GM18858 (cell line): ENCODE measurements around the gene HYAL3.
A peak's percentile ranks its signal among the peaks of the same experiment; 100 is the strongest.

ENCODE experiments used
- ATAC-seq: cut with Tn5 transposase; IDR thresholded peaks from one replicate; pipeline ENCODE4 v1.9.1; 2021; ENCODE audit not compliant: unreplicated experiment

HYAL3 gene

DNA sequence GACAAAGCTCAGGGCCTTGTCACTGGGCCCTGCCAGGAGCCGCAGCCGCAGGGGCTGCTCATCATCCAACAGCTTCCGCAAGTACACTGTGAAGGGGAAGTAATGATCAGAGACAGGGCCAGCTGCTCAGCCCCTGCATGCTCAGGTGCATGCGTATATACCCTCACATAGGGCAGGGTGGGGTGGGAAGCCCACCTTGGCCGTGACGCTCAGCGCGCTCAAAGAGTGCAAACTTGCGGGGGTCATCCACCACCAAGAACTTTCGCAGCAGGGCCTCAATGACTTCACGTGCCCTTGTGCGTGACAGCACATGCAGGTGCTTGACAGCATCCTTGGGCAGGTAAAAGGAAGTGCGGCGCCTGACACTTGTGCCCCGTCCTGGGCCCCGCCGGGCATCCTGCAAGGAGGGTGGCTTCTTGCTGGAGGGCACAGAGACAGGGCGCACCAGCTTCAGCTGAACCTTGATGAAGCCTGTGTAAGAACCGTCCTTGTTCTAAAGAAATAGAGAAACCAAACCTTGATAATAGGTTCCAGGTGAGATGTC, 32.2 kb upstream of the HYAL3 start:
- ATAC-seq: no peak

DNA sequence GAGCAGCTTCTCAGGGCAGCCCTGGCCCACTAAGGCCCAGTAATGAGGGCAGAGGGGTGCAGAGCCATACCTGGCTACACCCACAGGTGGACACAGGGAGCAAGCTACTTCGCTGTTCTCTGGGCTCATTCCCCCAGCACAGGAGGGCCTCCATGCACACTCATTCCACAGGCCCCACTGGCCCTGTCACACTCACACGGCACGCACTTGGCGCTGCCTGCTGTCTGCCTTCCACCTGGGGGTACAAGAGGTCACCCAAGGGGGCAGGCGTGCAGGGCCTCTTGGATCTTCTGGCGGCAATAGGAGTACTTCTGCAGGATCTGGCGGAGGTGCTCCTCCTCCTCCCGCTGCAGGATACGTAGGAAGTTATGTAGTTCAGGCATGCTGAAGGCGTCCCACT, 31.1 kb upstream of the HYAL3 start:
- no peak for ATAC-seq

DNA sequence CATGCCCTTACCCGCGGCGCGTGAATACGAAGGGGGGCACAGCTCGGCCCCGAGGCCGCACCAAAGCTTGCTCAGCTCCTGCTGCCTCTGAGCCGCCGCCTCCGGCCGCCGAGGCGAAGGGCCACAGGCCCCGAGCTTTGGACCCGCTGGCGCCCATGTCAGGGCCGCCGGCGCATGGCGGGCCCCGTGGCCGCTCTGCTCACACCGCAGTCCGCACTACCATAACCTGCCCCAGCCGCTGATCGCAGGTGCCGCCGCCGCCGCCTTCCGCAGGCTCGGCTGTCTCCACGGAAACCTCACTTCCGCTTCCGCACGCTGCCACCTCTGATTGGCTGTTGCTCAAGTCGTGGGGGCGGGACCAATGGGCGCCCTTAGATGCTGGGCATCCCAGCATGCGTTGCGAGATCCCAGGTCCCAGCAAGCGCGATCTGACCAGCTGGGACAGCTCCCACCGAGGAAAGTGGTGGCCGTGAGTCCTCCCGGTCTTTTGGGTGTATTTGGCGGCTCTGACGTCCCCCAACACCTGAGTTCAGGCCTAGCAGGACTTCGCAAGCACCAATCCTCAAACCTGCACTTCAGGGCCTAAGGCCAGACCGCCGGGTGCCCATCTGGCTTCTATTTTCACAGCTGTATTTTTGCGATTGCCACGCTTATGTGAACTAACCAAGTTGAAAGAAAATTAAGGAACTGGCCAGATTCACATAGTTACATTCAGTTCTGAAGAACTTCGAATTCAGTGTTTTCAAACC, 28.9 kb upstream of the HYAL3 start, which contains the start of gene TUSC2:
Gene TUSC2 (minus strand): TSS at position 281 of the 749 bp plus-strand sequence. CDS start 124 bp downstream, at position 157.
- peak; percentile 52 for ATAC-seq

DNA sequence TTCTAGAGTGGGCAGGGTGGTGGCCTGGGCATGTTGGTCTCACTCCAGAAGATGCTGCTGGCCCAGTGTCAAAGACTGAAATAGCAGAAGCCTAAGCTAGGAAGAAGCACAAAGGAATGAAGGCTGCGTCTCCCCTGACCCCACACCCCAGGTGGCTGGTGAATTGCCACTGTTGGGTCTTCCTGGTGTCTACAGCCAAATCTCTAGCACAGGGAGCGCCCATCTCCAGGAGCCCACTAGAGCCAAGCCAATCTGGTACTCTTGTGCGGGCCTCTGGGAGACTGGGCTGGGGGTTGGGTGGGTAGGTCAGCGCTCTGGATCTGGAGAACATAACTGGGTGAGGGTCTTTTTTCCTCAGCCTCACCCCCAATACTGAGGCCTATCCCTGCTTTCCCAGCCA, 27.9 kb upstream of the HYAL3 start:
- ATAC-seq: no peak

DNA sequence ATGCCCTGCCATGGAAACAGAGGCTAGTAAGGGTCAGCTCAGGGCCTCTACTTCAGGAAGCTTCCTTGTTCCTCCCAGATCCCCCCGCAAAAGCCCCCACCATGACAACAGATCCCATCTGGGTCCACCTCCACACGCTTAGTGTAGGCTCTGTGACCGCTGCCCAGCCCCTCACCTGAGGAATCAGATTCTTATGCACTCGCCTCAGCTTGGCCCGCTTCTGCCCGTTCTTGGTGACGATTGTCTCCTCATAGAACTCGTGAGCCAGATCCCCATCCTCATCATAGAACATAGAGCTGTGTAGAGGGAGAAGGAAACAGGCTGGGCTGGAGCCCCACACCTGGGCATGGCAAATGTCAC, 27.0 kb upstream of the HYAL3 start:
- no peak for ATAC-seq

DNA sequence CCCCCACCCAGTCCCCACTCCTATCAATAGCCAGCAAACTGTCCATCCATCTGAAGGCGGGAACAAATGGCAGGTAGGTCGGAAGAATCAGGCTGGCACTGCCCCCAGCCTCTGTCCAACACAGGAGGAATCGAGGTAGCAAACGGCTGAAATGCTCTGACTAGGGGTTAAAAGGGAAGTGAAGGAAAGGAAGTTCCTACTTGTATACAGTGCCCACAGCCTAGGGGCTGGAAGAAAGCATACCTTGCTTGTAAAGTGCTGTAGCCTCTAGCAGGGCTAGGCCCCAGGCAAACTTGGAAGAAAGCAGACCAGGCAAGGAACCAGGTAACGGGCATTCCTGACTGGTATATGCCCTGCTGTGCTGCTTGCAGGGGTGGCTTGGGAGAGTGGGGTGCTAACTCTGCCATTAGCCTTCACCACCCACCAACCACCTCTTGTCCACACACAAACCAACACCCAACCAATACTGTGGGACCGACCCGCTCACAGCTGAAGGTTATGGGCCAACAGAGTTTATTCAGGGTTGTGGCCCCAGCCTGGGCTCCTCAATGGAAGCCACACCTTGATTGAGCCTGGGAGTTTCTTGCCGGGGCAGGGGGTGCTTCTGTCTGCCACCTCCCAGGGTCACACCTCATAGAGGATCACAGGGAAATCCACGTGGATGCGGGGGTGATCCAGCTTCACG, 26.4 kb upstream of the HYAL3 start:
- ATAC-seq: no peak

DNA sequence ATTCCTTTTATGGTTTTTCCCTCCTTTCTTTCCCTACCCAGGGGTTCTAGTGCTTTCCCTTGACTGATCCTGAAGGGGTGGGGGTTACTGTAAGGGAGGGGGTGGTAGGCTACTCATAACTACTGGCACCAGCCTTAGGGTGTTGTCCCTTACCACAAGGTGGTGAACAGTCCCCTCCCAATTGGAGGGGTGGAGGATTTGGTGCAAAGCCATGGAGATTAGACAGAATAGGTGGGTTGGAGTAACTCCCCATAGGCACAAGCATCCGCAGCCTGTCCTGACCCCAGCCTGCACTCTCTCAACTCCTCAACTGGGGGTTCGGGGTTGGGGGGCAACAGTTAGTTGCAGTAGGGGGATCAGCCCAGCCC, 25.9 kb upstream of the HYAL3 start:
- ATAC-seq: no peak

DNA sequence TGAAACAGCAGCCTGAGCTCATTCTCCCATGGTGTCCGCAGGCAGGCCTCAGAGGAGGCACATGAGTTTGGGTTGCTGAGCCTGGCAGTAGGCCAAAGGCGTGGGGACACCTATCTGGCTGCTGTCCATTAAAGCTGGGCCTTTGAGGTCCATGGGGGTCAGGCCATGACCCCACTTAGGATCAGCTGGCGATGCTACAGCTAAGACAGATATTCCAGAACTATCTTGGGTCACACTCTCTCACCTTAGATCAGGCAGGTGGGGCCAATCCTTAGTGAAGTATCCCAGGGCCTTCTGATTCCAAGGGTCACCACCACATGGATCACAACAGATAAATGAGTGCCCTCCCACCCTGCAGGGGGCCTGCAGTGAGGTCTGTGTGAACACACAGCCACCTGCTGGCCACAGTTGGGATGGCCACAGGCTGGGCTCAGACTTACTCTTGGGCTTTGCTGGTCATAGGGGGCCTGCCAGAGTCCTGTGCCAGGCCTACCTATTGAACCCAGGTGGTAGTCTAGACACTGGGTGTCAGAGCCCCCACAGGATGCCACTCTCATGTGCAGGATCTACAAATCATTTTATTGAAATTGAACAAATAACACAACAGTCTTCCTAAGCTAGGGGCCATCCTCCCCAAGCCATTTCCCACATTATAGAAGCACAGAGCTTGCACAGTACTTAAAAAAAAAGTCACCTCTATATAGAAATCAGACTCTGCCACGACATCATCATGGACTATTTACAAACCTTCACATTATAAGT, 25.3 kb upstream of the HYAL3 start:
- ATAC-seq: no peak

DNA sequence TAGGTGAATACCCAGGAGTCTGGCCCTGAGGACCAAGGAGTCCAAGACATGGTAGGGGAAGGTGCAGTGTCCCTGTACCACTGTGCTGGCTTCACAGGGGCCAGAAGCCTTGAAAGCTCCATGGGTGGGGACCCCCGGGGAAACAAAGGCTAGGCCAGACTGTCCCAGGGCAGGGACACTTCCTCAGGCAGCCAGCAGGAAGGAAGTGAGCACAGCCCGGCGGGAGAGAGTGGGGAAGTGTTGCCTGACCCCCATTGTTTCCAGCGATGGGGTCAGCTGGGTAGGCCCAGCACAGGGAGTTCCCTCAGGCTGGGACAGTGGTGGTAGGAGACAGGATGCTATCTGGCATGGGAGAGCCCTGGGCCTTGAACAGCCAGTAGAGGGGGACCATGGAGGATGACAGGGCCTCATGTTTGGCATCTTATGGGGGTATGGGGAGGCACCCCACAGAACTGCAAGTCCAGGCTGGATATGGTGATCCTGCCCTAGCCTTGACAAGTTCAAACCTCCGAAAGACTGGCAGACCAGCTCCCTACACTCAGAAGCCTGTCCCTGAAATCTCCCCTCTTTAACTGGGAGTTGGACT, 24.5 kb upstream of the HYAL3 start:
- ATAC-seq: no peak

DNA sequence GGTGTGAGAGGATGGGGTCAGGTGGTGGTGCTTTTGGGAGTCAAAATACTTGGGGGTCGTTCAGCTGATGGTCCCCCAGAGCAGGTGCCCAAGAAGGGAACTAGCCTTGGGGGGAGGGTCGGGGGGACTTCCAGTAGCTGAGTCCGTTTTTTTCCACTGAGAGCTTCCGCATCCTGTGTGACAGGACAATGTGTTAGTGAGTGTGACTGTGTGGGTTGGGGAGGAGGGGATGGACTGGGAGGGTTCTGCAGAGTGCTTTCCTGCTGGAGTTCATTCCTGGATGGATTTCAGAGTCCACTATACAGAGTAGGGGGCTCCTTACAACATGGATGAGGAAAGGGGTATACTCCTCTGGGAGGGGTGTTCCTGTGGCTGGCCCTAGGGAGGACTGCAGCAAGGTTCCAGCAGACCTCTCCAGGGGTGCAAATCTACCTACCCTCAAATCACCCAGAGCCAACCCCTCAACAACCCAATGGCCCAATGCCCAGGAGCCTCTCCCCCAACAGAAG, 23.9 kb upstream of the HYAL3 start:
- ATAC-seq: no peak

DNA sequence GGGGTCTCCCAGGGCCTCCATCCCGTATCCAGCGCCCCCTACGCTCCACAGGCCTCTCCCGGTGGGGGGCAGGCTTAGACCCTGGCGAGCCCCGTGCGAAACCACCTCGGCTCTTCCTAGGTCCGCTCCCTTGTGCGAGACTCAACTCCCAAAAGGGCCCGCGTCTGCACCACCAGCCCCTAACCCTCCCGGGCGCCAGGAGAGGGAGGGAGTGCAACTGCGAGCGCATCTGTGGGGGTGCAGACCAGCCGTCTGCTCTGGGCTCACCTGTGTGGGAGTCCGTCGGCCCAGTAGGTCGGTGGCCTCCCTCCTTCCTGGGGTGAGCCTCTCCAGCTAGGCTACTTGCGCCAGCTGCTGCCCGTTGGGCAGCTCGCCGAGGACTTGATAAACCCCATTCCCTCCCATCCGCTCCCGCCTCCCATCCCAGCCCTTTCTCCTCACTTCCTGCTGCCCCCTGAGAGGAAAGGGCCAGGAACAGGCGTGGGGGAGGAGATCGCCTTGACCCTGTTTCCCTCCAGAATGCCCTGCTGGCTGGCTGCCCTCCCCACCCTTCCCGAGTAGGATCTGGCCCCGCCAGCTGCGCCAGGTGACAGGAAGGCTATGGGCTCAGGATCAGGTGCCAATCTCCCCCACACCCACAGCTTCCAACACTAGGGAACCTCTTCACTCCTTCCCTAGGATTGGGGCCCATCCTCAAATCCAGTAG, 23.3 kb upstream of the HYAL3 start, which contains the start of gene HYAL2:
Gene HYAL2 (minus strand): TSS at position 360 of the 706 bp plus-strand sequence. CDS start 2,256 bp downstream, outside the sequence.
- no peak for ATAC-seq

DNA sequence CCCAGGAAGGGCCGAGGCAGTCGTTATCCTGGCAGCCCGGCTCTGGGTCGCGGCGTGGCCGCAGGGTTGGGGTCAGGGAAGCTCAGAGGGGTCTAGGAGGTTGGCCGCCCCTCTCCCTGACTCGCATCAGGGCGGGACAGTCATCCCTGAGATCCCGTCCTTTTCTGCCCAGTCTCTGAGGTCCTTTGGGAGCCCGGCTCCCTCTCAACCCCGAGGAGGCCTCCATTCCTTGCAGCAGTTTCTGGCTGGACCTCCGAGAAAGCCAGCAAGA, 22.8 kb upstream of the HYAL3 start:
- no peak for ATAC-seq

DNA sequence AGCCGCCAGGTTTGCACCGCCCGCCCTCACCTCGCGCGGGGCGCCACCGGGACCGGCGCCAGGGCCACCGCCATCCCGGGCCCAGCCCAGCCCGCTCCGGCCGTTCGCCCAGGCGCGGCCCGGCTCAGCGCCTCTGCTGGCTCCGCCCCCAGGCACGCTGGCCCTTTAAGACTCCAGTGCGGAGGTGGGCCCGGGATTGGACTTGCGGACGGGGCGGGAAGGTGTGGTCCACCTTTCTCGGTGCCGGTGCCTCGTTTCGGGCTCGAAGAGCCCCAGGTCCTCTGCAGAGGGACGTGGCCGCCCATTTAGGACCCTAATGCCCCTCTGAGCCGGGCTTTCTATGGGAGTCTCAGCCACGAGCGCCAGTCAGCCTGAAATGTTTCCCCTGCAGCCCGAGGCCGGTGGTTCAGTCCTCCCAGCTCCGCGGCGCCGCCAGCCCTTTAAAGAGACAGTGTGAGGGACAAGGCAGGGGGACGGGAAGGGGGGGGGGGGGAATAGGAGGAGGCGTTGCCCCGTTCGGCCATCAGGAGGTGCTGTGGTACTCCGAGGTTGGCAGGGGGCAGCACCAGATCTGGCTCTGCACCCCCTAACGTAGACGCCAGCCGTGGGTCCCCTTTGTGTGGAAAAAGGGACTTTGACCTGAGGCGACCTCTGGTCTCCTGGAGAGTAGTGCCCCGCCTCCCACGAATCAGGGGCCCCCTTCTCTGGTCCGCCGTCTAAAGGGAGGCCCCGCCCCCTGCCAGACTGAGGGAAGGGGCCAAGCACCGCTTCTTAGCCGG, 22.3 kb upstream of the HYAL3 start:
- peak; percentile 43 for ATAC-seq

DNA sequence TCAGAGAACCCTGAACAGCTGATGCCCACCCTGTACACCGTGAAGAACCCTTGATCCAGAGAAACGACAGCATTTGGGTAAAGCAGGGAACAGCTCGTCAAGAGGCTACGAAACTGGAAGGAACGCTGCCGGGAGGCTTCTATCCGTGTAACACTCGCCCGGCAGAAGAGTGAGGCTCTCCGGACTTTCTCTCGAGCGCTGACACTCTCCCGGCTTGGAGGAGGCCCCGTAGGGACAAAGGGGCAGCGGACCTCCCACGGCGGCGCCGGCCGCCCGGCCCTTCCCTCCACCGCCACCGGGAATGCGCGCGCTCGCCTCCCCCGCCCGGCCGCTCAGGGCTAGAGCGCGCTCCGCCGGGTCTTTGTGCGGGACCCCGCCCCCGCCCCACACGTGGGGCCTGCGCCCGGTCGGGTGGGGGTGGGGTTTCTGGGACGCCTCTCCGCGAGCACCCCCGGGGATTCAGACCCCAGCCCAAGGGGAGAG, 21.7 kb upstream of the HYAL3 start:
- ATAC-seq: peak; percentile 32

DNA sequence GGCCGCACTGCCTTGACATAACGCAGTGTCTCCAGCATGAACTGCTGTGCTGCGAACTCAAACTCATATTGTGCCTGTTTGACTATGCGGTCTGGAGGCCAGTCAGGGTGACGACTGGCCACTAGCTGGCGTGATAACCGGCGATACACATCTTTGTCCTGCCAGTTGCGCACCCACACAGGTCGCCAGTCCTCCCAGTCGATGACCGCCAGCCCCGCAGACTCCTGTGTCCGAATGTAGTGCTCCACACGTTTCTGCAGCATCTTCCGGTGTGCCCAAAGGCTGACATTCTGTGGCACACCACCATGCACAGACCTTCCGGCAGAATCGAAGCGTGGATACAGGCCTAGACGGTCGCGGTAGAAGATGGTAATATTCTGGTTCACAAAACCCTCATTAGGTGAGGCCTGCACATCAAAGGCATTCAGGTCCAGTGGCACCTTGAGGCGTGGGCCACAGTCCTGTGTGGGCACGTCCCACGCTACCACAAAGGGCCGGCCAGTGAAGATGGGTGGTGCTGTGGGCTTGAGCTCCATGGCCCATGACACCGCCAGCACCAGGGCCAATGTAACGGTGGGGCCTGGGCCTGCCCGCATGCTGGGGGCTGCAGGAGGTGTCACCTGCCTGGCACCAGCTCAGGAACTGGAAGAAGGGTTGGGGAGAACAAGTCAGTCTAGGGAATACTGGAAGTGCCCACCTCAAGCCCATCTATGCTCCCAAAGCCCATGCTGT, 20.9 kb upstream of the HYAL3 start:
- ATAC-seq: no peak

DNA sequence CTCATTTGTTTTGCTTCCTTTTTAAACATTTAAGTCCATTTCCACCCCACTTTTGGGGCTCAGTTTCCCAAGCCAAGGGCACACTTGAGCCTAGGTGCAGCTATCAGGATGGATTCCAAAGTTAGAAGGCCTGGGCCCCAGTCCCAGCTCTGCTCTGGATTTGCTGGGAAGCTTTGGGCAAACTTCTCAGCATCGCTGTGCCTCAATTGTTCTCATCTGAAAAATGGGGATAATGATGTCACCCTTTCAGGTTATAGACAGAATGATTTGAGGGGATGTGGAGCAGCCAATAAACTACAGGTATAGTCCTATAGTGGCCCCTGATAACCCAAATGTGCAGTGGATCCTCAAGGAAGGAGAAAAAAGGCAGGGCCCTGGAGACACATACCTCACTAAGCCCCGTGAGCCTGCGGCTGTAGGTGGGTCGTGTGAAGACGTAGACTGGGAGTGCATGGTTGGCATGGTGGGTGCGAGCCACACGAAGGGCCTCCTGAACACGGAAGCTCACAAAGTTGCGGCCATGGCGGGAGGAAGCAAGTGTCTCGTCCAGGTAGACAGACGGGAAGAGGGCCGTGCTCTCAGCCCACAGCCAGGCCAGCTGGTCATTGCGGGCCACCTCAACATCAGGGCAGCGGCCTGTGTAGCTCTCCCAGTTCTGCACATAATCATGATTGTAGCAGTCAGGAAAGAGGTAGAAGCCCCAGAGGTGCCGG, 20.1 kb upstream of the HYAL3 start:
- ATAC-seq: no peak

DNA sequence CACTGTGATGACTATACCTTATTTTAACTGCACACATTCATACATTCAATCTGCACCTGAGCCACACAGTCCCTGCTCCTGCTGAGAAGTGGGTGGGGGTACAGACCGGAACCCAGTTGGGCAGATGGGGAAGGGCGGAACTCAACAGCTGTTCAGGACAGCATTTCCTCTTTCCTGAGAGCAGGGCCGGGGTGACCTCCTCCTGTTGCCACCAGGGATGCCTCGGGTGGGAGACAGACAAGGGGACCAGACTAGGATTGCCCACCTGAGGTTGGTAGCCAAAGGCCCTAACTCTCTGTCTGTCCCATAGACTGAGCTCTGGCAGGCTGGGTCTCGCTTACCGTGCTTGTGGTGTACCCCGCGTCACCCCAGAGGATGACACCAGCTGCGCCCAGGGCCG, 19.4 kb upstream of the HYAL3 start:
- ATAC-seq: no peak

DNA sequence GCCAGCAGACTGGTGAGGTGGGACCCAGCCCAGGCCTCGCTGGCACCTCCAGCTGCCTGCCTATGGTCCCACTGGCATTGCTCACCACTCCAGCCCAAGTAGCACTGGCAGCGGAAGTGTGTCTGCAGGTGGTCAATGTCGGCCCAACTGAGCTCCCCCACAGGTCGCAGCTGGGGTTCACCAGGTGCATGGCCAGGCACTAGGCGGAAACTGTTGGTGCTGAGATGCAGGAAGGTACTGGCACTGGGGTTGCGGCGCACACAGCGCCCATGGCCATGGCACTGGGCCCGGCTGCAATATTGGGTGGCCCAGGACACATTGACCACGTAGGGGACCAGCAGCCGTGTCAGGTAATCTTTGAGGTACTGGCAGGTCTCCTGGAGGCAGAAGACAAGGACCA, 19.0 kb upstream of the HYAL3 start:
- no peak for ATAC-seq
